ENCODE measurements around the gene SPIRE2. TPM values are rescaled to one million over a fixed set of nuclear protein-coding genes. Genes with fewer than 3 reads are reported as not detected.

Gene SPIRE2
- total RNA-seq, 4 donors from 2014 or later, result 0.27 to 3.6 (median 2.0) TPM

GRCh38 chr16:89893642-89894548, 65.6 kb downstream of the SPIRE2 start:
- ATAC-seq, result no peak
- H3K36me3 ChIP-seq, result peaks cover 0 to 100% of the 10 kb centered on the region in 2 donors
- TF ChIP-seq POLR2A (IDR thresholded peaks at IDR 0.05) (no peak), POLR2AphosphoS5 (IDR thresholded peaks at IDR 0.05) (no peak), CTCF (IDR thresholded peaks at IDR 0.05) (no peak), EP300 (IDR thresholded peaks at IDR 0.05) (no peak)
- 90% methylated on average over 2 of the region's 45 CpGs; no CpG with 5 or more reads in 1 of the 2 donors for WGBS, 2 donors (ENCODE audit: low coverage in 1 of 2)
- H3K27ac ChIP-seq, result no peak overlapping the region
- H3K27me3 ChIP-seq, result no peaks in the 10 kb centered on the region
- no peaks in the 10 kb centered on the region for H3K9me3 ChIP-seq
- H3K4me1 ChIP-seq, result no peaks in the 10 kb centered on the region
- no peak overlapping the region for H3K4me3 ChIP-seq

- peaks cover 0 to 100% of the 10 kb centered on the region in 2 donors for H3K36me3 ChIP-seq
- H3K27ac ChIP-seq, result no peak overlapping the region
- no peaks in the 10 kb centered on the region for H3K9me3 ChIP-seq
- no peak overlapping the region for H3K4me3 ChIP-seq
- no peaks in the 10 kb centered on the region for H3K4me1 ChIP-seq
- no peaks in the 10 kb centered on the region for H3K27me3 ChIP-seq
- WGBS, 2 donors (ENCODE audit: low coverage in 1 of 2), result 85 to 91% methylated on average over 13 to 18 of the region's 26 CpGs
- no peak for ATAC-seq
- TF ChIP-seq EP300 (IDR thresholded peaks at IDR 0.05) (no peak), CTCF (IDR thresholded peaks at IDR 0.05) (no peak), POLR2A (IDR thresholded peaks at IDR 0.05) (no peak), POLR2AphosphoS5 (IDR thresholded peaks at IDR 0.05) (no peak)
Measured at GRCh38 chr16:89895482-89896250, 67.4 kb downstream of the SPIRE2 start.

- Histone ChIP-seq H3K36me3 (peaks cover 0 to 91% of the 10 kb centered on the region in 2 donors), H3K4me1 (no peaks in the 10 kb centered on the region), H3K27ac (no peak overlapping the region), H3K27me3 (no peaks in the 10 kb centered on the region), H3K9me3 (no peaks in the 10 kb centered on the region), H3K4me3 (no peak overlapping the region)
- 92 to 95% methylated on average over 7 to 11 of the region's 11 CpGs for WGBS, 2 donors (ENCODE audit: low coverage in 1 of 2)
- no peak for TF ChIP-seq POLR2A (IDR thresholded peaks at IDR 0.05)
- TF ChIP-seq CTCF (IDR thresholded peaks at IDR 0.05), result no peak
- TF ChIP-seq EP300 (IDR thresholded peaks at IDR 0.05), result no peak
- no peak for TF ChIP-seq POLR2AphosphoS5 (IDR thresholded peaks at IDR 0.05)
- no peak for ATAC-seq
Measured at GRCh38 chr16:89897204-89897603, 68.9 kb downstream of the SPIRE2 start.

GRCh38 chr16:89898201-89898967, 70.1 kb downstream of the SPIRE2 start:
- H3K9me3 ChIP-seq, result no peaks in the 10 kb centered on the region
- no peak for ATAC-seq
- no peaks in the 10 kb centered on the region for H3K4me1 ChIP-seq
- TF ChIP-seq CTCF (IDR thresholded peaks at IDR 0.05) (no peak), POLR2AphosphoS5 (IDR thresholded peaks at IDR 0.05) (no peak), EP300 (IDR thresholded peaks at IDR 0.05) (no peak), POLR2A (IDR thresholded peaks at IDR 0.05) (no peak)
- H3K36me3 ChIP-seq, result peaks cover 0 to 90% of the 10 kb centered on the region in 2 donors
- no peak overlapping the region for H3K4me3 ChIP-seq
- no peak overlapping the region for H3K27ac ChIP-seq
- no peaks in the 10 kb centered on the region for H3K27me3 ChIP-seq
- WGBS, 2 donors (ENCODE audit: low coverage in 1 of 2), result 90 to 100% methylated on average over 2 to 26 of the region's 36 CpGs

Data from gastroesophageal sphincter (tissue), 4 donors.